IMR-90 (cell line): Measurements from ENCODE around the gene NF1. TPM values are rescaled to one million over a fixed set of nuclear protein-coding genes. Genes with fewer than 3 reads are reported as not detected.

Experiments used
- ATAC-seq: fragments of 200-7000 bp; cut with Tn5 transposase; 2 replicates; pipeline ENCODE4 v1.9.1; 2020; ENCODE audit warnings: low read depth, mild to moderate bottlenecking, moderate library complexity
- BruUV-seq: library from RNA; stranded (reverse); fragments of 400-500 nt; replicated peaks from 2 replicates; lab custom pipeline; 2021; lab: Mats Ljungman, UMichigan
- CTCF ChIA-PET: fragments of 300-600 bp; formaldehyde crosslinking; extraction: SDS; loops from one replicate; lab custom pipeline; 2021; ENCODE audit warnings: antibody characterized with exemption; lab: Yijun Ruan, JAX
- POLR2A ChIA-PET: fragments of 300-600 bp; sonication (Branson Sonifier 250); formaldehyde crosslinking; loops from one replicate; lab custom pipeline; 2022; ENCODE audit warnings: antibody characterized with exemption; ENCODE audit not compliant: unreplicated experiment; lab: Charles Lee
- DNase-seq: peaks from one replicate; pipeline ENCODE4 v3.0.0; 2013
- H2AFZ ChIP-seq: replicated peaks from 2 replicates; pipeline ENCODE3; 2013; ENCODE audit warnings: low read length, mild to moderate bottlenecking; ENCODE audit not compliant: poor library complexity
- H2AK5ac ChIP-seq: 2 replicates; pipeline ENCODE4 v1.6.1; 2013; ENCODE audit warnings: low read depth, low read length, inconsistent platforms
- H2AK9ac ChIP-seq: replicated peaks from 2 replicates; pipeline ENCODE3; 2013; ENCODE audit warnings: mild to moderate bottlenecking, low read depth, low read length, moderate library complexity; ENCODE audit not compliant: poor library complexity
- H2BK120ac ChIP-seq: 2 replicates; pipeline ENCODE4 v1.6.1; 2013; ENCODE audit warnings: low read depth, low read length, inconsistent platforms
- H2BK15ac ChIP-seq: 3 replicates; pipeline ENCODE4 v1.6.1; 2013; ENCODE audit warnings: low read depth, low read length, inconsistent platforms
- H2BK20ac ChIP-seq: 2 replicates; pipeline ENCODE4 v1.6.1; 2013; ENCODE audit warnings: low read depth, mild to moderate bottlenecking, inconsistent platforms, low read length, moderate library complexity
- H2BK5ac ChIP-seq: 2 replicates; pipeline ENCODE4 v1.6.1; 2013; ENCODE audit warnings: mild to moderate bottlenecking, low read depth, low read length, inconsistent platforms; ENCODE audit not compliant: poor library complexity, severe bottlenecking
- H3K14ac ChIP-seq: replicated peaks from 2 replicates; pipeline ENCODE4 v1.6.1; 2013; ENCODE audit warnings: low read depth, low read length, inconsistent platforms
- H3K18ac ChIP-seq: 2 replicates; pipeline ENCODE4 v1.6.1; 2013; ENCODE audit warnings: low read depth, low read length, control low read depth
- H3K23ac ChIP-seq: 2 replicates; pipeline ENCODE4 v1.6.1; 2013; ENCODE audit warnings: low read depth, low read length, inconsistent platforms
- H3K27ac ChIP-seq: 2 replicates; pipeline ENCODE4 v1.5.1; 2013; ENCODE audit warnings: mild to moderate bottlenecking, control low read depth, low read length; ENCODE audit not compliant: insufficient read depth
- H3K27me3 ChIP-seq: 2 replicates; pipeline ENCODE4 v1.6.1; 2013; ENCODE audit warnings: low read length; ENCODE audit not compliant: control insufficient read depth, insufficient read depth
- H3K36me3 ChIP-seq: 2 replicates; pipeline ENCODE4 v1.6.1; 2013; ENCODE audit warnings: low read length, mixed read lengths; ENCODE audit not compliant: control insufficient read depth, insufficient read depth
- H3K4ac ChIP-seq: 2 replicates; pipeline ENCODE4 v1.6.1; 2013; ENCODE audit warnings: low read depth, low read length, inconsistent platforms
- H3K4me1 ChIP-seq: 2 replicates; pipeline ENCODE4 v1.6.1; 2013; ENCODE audit warnings: low read length, mixed read lengths; ENCODE audit not compliant: control insufficient read depth, insufficient read depth
- H3K4me2 ChIP-seq: 2 replicates; pipeline ENCODE4 v1.6.1; 2013; ENCODE audit warnings: low read depth, mild to moderate bottlenecking, control low read depth, low read length, moderate library complexity
- H3K4me3 ChIP-seq: 2 replicates; pipeline ENCODE4 v1.5.1; 2013; ENCODE audit warnings: low read depth, mild to moderate bottlenecking, control low read depth, low read length, moderate library complexity; ENCODE audit not compliant: insufficient read depth
- H3K56ac ChIP-seq: 2 replicates; pipeline ENCODE4 v1.6.1; 2013; ENCODE audit warnings: low read length, inconsistent platforms; ENCODE audit not compliant: insufficient read depth; ENCODE audit errors: extremely low read depth
- H3K79me1 ChIP-seq, 2 experiments: 2 replicates each; pipeline ENCODE4 v1.6.1; 2013; ENCODE audit warnings: low read length in 2 of 2, inconsistent platforms in 1 of 2, low read depth in 1 of 2
- H3K9ac ChIP-seq: 2 replicates; pipeline ENCODE4 v1.6.1; 2013; ENCODE audit warnings: low read depth, low read length, control low read depth
- H3K9me1 ChIP-seq: 2 replicates; pipeline ENCODE4 v1.6.1; 2013; ENCODE audit warnings: low read length, inconsistent platforms; ENCODE audit not compliant: insufficient read depth
- H3K9me3 ChIP-seq: 2 replicates; pipeline ENCODE4 v1.6.1; 2013; ENCODE audit warnings: low read length; ENCODE audit not compliant: control insufficient read depth, insufficient read depth
- H4K20me1 ChIP-seq: 2 replicates; pipeline ENCODE4 v1.6.1; 2013; ENCODE audit warnings: low read length, inconsistent platforms; ENCODE audit not compliant: insufficient read depth
- H4K5ac ChIP-seq: 2 replicates; pipeline ENCODE4 v1.6.1; 2013; ENCODE audit warnings: mild to moderate bottlenecking, low read depth, low read length, control low read depth
- H4K8ac ChIP-seq, 2 experiments: 2 replicates each; pipeline ENCODE4 v1.6.1; 2013; ENCODE audit warnings: low read depth in 2 of 2, low read length in 2 of 2, control low read depth in 1 of 2, inconsistent platforms in 1 of 2
- H4K91ac ChIP-seq: 2 replicates; pipeline ENCODE4 v1.6.1; 2013; ENCODE audit warnings: low read depth, low read length, inconsistent platforms; ENCODE audit not compliant: insufficient read depth
- BHLHE40 ChIP-seq: fragments of 150-350 bp; IDR thresholded peaks from 2 replicates; pipeline ENCODE4 v1.6.1; 2016; ENCODE audit warnings: mild to moderate bottlenecking, low read depth, low read length
- CTCF ChIP-seq: conservative IDR thresholded peaks from 2 replicates; pipeline ENCODE4 v1.5.1; 2012; ENCODE audit warnings: mild to moderate bottlenecking, low read depth, low read length, improper control_type of control experiment
- FOS ChIP-seq: fragments of 150-350 bp; IDR thresholded peaks from 2 replicates; pipeline ENCODE4 v1.6.1; 2016; ENCODE audit warnings: low read depth, low read length
- MAZ ChIP-seq: IDR thresholded peaks from 2 replicates; pipeline ENCODE4 v1.6.1; 2012; ENCODE audit warnings: low read depth, mild to moderate bottlenecking, low read length, improper control_type of control experiment, moderate library complexity, borderline replicate concordance
- POLR2A ChIP-seq: IDR thresholded peaks from 2 replicates; pipeline ENCODE4 v1.6.1; 2012; ENCODE audit warnings: mild to moderate bottlenecking, low read depth, low read length
- RAD21 ChIP-seq: IDR thresholded peaks from 2 replicates; pipeline ENCODE4 v1.6.1; 2012; ENCODE audit warnings: low read length, improper control_type of control experiment
- RCOR1 ChIP-seq: IDR thresholded peaks from 2 replicates; pipeline ENCODE4 v1.6.1; 2012; ENCODE audit warnings: mild to moderate bottlenecking, low read length, improper control_type of control experiment; ENCODE audit not compliant: insufficient replicate concordance
- whole genome bisulfite sequencing, 2 experiments: methylation state at CpG; one replicate each; pipeline versions ENCODE4 v1.1.5 to v1.1.7; 2013; ENCODE audit warnings: missing lambda C conversion rate in 2 of 2; ENCODE audit not compliant: insufficient read length in 1 of 2; ENCODE audit errors: extremely low coverage in 2 of 2; 5-methylcytosine and 5-hydroxymethylcytosine counted together
- dilution Hi-C: fragments of 300-500 bp; cut with HindIII; formaldehyde crosslinking; loops from one replicate; pipeline ENCODE4 v1.14.3; 2018; ENCODE audit warnings: low sequenced_read_pairs; ENCODE audit not compliant: unreplicated experiment
- in situ Hi-C: fragments of 300-500 bp; cut with MboI; formaldehyde crosslinking; loops from 3 replicates; pipeline ENCODE4 v1.14.3; 2019; ENCODE audit warnings: low sequenced_read_pairs, inconsistent platforms, mixed read lengths
- intact Hi-C: fragments of 100-400 bp; cut with micrococcal nuclease; formaldehyde crosslinking; loops from 2 replicates; pipeline ENCODE4 v1.10.0; 2022
- polyA plus RNA-seq, 3 experiments: library from polyadenylated mRNA; depleted of rRNA; stranded (reverse); fragments of >200 nt; gene quantifications; 2 replicates each; pipeline ENCODE4 v1.2.3, GENCODE V29; 2012; ENCODE audit warnings: low replicate concordance in 1 of 3
- total RNA-seq: library from RNA; depleted of rRNA; stranded (reverse); fragments of >200 nt; gene quantifications from 2 replicates; pipeline ENCODE4 v1.2.3, GENCODE V29; 2012
- TF ChIP-seq, protein P1 (sequence below): fragments of 150-350 bp; IDR thresholded peaks from 2 replicates; pipeline ENCODE4 v1.6.1; 2016; ENCODE audit warnings: low read depth, mild to moderate bottlenecking, low read length, moderate library complexity, borderline replicate concordance

The NF1 gene
- total and polyA plus RNA-seq, 2 of the 4 experiments (the other 2 are of a cell fraction): 17.9 to 48.6 TPM

DNA sequence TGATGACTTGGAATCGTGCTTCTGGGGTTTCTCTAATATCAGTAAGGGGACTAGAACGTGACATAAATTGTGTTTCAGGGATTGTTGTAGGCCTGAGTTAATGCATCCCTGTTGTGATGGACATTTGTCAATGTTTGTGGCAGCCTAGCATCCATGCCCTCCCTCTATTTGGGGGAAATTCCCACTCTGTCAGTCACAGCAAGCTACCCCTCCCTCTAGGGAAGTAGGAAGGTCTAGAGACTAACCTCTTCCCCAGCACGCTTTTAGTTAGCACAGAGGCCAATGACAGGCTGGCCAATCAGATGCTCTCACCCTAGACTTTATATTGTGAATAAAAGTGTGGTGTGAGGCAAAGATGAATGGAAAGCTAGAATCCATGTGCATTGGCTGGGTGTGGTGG lies 32.4 kb upstream of the NF1 start:
- Histone ChIP-seq H4K91ac (no peak overlapping the region), H3K79me1 (no peaks in the 10 kb centered on the region), H3K4me3 (no peak overlapping the region), H3K14ac (no peak overlapping the region), H4K5ac (no peak overlapping the region), H3K9ac (no peak overlapping the region), H3K9me1 (no peaks in the 10 kb centered on the region), H2BK15ac (no peak overlapping the region), H3K9me3 (no peaks in the 10 kb centered on the region), H2BK120ac (no peak overlapping the region), H2BK5ac (no peak overlapping the region), H2AK5ac (no peak overlapping the region), H3K27me3 (no peaks in the 10 kb centered on the region), H2BK20ac (no peak overlapping the region), H4K8ac (no peak overlapping the region), H3K4me2 (no peak overlapping the region), H3K4me1 (peaks cover under 1% of the 10 kb centered on the region; the same call in 1 of the 2 replicates), H3K27ac (no peak overlapping the region), H4K20me1 (no peaks in the 10 kb centered on the region), H2AK9ac (no peak overlapping the region), H3K4ac (no peak overlapping the region), H3K36me3 (no peaks in the 10 kb centered on the region), H3K23ac (no peak overlapping the region), H3K18ac (no peak overlapping the region), H2AFZ (no peak overlapping the region), H3K56ac (no peak overlapping the region)
- dilution Hi-C loops (no loop called here), in situ Hi-C loops (no loop called here), intact Hi-C loops (no loop called here)
- no CpG with 5 or more reads among the region's 3 CpGs for WGBS, 2 experiments
- BruUV-seq: no TSS peak
- DNase-seq (no peak), ATAC-seq (no peak)
- CTCF ChIA-PET: interaction anchor here (1.5 kb wide), 1 partner anchor 15 kb away, joined by 3 read pairs; no protein-coding TSS in a partner anchor
- TF ChIP-seq, protein P1, sequence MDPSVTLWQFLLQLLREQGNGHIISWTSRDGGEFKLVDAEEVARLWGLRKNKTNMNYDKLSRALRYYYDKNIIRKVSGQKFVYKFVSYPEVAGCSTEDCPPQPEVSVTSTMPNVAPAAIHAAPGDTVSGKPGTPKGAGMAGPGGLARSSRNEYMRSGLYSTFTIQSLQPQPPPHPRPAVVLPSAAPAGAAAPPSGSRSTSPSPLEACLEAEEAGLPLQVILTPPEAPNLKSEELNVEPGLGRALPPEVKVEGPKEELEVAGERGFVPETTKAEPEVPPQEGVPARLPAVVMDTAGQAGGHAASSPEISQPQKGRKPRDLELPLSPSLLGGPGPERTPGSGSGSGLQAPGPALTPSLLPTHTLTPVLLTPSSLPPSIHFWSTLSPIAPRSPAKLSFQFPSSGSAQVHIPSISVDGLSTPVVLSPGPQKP: no peak
- TF ChIP-seq RCOR1 (no peak), RAD21 (no peak), BHLHE40 (no peak), FOS (no peak), POLR2A (no peak), CTCF (no peak), MAZ (no peak)
- POLR2A ChIA-PET: no interaction called here
